Adrenal gland (tissue), 5 donors: ENCODE measurements around the gene JSRP1.

Experiments
- POLR2A ChIP-seq, 2 donors: fragments of 450-650 bp; IDR thresholded peaks; one replicate each; pipeline ENCODE4 v1.6.1; 2017; ENCODE audit warnings: antibody characterized with exemption in 2 of 2, mild to moderate bottlenecking in 2 of 2, moderate library complexity in 1 of 2
- TF ChIP-seq, protein P1 (sequence below), 6 experiments: fragments of 450-650 bp in 4 of 6; fragments of 200-600 bp in 2 of 6; sonication (generic) in 1 of 6; IDR thresholded peaks; 1 replicate in 5 of 6; 2 replicates in 1 of 6; pipeline versions ENCODE4 v1.5.1 to v1.8.0; 2016 to 2021; ENCODE audit warnings: antibody characterized with exemption in 6 of 6, mild to moderate bottlenecking in 2 of 6, moderate library complexity in 1 of 6
- donor health status: DM: no; HTN: no; CAD: no.

DNA sequence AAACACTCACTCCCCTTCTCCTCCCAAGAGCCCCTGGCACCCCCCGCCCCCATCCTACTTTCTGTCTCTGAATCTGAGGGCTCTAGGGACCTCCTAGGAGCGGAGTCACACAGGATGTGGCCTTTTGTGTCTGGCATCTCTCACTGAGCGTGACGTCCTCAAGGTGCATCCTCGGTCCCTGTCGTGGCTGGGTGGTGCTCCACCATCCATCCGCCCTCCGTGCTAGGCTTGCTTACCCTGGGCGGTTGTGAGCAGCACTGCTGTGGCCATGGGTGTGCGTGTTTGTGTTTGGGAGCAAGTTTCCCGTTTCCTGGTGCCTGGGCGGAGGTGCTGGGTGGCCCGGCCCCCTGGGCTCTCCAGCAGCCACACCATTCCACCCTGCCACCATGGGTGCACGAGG is 32.3 kb downstream of the JSRP1 start:
- TF ChIP-seq, protein P1, sequence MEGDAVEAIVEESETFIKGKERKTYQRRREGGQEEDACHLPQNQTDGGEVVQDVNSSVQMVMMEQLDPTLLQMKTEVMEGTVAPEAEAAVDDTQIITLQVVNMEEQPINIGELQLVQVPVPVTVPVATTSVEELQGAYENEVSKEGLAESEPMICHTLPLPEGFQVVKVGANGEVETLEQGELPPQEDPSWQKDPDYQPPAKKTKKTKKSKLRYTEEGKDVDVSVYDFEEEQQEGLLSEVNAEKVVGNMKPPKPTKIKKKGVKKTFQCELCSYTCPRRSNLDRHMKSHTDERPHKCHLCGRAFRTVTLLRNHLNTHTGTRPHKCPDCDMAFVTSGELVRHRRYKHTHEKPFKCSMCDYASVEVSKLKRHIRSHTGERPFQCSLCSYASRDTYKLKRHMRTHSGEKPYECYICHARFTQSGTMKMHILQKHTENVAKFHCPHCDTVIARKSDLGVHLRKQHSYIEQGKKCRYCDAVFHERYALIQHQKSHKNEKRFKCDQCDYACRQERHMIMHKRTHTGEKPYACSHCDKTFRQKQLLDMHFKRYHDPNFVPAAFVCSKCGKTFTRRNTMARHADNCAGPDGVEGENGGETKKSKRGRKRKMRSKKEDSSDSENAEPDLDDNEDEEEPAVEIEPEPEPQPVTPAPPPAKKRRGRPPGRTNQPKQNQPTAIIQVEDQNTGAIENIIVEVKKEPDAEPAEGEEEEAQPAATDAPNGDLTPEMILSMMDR (IDR thresholded peaks at IDR 0.05), result no peak
- TF ChIP-seq POLR2A (IDR thresholded peaks at IDR 0.05), result no peak
